ENCODE measurements around the gene MACO1.
"Not testable (repeated sequence)": the region's sequence is repeated elsewhere in the genome, so short reads cannot be mapped to it uniquely, and the experiment has no call there.

Gene MACO1

DNA sequence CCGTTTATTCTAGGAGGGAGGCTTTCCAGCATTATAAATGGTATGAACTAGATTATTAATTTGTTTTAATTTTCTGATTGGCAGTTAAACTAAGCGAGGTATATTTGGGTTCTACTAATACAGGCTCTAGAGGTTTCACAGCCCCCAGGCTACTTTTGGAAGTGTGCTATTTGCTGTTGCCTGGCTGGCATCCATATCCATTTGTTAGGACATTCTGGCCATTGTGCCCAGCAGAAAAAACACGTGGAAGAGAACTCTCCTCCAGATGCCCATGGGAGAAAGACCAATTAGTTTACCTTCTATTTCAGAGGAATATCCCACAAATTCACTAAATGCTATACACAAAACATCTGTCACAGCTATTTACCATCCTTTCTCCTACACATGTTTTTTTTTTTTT lies 29.3 kb downstream of the MACO1 start:
- DNase-seq = no peak

DNA sequence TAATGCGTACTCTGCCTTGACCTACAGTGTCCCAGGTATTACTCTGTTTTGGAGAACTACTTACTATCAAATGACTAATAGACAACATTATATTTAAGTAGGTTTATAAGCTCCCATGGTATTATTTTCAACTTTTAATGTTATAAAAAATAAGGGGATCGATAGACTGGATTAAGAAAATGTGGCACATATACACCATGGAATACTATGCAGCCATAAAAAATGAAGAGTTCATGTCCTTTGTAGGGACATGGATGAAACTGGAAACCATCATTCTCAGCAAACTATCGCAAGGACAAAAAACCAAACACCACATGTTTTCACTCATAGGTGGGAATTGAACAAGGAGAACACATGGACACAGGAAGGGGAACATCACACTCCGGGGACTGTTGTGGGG lies 30.1 kb downstream of the MACO1 start:
- DNase-seq = not testable (repeated sequence)

DNA sequence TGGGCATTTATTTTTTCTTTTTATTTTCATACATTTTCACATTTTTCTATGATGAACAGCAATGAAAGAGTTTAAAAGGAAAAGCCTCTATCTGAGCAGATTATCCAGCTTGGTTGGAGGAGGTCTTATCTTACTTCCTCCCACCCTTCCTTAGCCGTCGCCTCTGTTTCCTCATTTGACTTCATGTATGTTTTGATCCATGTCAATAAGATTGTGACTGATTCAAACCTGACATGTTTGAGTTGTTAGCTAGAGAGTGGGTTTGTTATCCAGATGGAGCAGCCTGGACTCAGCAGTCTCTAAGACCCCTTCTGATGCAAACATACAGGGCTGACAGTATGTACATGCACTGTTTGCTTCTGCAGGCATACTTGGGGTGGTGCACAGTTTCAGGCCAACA lies 31.2 kb downstream of the MACO1 start:
- DNase-seq = no peak

DNA sequence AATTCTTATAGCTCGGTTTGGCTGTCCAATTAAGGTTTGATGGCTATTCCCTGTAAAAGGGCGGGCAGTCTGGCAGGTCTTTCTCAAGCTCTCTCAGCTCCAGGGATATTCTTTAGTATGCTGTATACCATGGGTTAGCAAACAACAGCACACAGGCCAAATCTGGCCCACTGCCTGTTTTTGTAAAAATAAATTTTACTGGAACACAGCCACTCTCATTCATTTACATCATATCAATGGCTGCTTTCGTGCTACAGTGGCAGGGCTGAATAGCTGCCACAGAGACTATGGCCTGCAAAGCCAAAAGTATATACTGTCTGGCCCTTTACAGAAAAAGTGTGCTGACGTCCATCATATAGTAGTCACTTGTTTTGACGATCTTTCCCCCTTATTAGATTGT lies 32.0 kb downstream of the MACO1 start:
- no peak for DNase-seq

DNA sequence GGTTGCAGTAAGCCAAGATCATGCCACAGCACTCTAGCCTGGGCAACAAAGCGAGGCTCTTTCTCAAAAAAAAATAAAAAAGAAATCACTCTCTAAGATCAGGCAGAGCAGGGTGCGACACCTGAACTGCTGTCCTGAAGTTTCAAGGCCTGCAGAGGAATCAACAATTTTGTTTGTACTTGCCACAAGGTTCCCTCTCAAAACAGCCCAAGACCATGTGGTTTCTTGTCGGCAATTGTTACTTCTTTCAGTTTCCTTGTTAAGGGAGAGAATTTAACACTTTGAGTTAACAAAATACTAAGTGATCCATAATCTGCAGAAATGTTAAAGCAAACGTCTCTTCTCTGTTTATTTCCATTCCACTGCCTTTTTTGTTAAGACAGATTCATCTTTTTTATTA lies 36.5 kb downstream of the MACO1 start:
- no peak for DNase-seq

DNA sequence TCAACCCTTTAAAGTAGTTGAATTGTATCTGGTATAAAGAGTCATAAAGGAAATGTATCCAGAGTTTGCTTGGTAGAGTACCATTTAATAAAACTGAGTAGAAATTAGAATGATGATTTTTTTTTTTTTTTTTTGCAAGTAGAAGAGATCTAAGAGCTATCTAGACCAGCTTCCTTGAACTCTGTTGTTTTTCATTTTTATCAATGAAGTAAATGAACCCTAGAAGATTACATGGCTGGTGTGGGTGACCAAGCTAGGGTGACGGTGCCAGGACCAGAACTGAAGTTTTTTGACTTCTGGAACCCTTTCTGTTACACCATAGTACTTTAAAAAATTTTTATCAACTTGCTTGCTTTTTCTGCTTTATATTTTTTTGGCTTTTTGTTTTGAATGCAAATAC lies 36.9 kb downstream of the MACO1 start:
- DNase-seq = no peak

DNA sequence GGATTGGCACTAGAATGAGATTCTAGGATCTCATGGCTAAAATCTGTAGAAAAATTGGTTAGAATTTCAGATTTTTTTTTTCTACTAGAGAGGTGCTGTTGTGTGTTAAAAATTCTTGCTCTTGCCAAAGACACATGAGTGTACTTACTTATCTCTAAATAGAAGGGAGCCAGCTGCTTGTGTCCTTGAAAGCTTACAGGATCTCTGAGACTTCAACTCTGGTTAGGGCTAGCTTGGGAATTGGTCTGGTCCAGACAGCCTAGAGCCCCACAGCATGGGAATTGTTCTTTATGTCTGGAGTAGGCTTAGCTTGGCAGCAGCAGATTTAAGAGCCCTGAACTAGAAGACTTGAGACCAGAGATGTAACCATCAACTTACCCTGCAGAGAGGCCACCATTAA lies 37.3 kb downstream of the MACO1 start:
- no peak for DNase-seq

DNA sequence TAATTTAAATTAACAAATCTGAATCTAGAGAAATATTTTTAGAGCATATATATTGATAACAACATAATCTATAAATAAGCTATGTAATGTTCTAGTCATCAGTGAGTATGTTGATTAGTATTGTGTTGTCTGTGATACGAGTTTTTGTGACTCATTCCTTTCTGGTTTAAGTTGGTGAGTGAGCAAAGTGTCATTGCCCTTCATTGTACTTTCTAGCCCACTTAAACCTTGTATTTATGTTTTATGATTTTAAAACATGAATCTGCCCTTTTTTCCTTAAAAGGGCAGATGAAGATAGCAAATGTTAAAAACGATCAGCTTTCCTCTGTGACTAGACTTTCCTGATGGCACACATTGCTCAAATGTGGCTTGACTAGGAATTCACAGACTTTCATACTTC lies 38.5 kb downstream of the MACO1 start:
- no peak for DNase-seq

DNA sequence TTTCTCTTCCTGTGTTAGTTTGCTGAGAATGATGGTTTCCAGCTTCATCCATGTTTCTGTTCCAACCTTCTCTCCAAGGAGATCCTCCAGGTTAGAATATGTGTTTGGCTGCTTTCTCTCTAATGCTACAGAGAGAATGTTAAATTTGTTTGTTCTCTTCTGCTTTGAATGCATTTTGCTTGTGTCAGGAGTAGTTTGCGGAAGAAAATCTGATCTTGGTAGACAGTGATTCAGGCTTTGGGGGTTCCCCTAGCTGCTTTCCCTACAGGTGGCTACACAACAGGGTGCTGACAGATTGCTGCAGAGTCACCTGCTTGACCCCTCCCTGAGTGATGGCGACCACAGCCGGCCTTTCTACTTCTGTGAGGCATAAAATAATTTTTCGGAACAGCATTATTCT lies 41.8 kb downstream of the MACO1 start:
- DNase-seq = no peak

DNA sequence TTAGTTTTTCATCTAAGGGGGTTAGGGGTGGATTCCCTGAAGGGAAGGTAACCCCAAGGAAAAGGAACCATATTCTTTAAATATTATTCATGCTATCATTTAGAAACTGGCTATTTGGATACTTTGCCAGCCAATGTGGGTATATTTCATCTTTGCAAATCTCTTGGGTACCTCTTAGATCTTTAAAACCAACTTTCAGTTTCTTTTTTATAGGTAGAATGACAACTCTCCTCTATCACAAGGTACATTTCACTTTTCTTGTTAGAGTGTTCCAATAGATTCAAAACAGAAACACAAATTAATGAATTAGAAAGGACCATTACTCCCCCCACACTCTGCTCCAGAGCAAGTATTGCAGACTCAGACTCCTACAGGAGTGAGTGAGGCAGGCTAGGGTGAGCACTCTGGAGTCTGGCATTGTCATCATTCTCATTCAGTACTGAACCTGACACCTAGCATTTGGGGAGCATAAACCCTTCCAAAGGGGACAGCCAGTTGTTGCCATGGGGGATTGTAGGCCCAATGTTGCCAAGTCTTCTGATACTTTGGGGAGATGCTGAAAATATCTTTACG lies 43.0 kb downstream of the MACO1 start:
- DNase-seq = no peak

DNA sequence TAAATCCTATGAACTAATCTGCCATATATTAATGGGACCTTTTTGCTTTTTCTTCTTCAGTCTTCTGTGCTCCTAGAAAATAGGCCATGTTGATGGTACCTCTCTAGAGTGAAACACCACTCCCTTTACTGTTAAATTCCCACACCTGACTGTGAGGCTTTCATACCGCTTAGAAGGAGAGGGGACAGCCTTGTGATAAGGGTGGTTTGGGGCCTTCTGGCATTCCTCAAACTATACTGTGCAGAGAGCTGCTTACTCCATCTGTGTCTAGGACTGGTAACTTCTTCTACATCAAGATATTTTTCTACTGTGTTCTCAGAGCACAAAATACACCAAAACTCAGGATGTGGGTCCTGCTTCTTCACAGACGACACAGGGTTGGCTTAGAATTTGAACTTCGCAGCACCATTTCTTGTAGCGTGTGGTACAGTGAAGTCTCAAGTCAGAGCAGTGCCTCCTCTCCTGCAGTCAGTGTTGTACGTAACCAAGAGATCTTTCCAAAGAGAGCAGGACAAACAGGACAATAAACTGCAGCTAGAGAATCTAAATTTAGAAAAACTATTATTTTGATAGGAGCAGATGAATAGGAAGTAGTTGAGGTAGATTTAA lies 43.8 kb downstream of the MACO1 start:
- no peak for DNase-seq

DNA sequence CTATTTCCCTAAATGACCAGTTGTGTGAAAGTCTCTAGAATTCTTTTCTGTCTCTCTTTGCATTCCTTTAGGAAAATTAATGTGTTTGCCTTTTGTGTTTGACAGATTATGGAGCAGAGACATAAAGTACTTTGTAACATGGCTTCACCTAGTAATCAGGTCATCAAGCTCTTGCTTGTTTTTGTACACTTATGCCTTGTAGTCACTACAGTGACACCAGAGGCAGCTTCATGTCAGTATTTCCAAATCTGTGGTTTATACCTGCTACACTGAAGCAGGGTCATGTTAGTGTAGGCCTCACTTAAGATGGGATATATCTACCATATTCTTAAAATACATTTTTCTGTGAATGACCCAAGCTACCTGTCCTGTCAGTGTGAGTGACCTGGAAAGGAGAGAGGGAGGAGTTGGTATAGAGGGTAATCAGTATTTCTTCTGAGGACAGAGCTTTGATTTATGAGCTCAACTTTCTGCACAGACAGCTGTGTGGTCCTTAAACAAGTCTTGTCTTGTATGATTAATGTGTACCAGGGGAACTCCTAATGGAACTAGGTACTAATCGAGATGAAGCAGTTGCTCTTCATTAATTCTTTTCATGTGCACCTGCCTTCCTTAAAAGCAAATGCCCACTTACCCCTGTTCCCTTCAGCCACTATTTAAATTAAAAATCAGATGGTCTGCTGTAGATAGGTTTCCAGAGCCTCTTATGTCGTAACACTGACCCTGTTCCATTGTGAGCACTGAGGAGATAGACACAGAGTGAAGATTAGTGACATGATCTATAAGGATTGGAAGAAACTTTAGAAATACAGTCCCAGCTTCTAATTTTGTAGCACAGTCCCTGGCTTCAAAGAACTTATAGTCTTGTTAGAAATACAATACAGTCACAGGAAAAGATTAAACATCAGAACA lies 45.7 kb downstream of the MACO1 start:
- no peak for DNase-seq

DNA sequence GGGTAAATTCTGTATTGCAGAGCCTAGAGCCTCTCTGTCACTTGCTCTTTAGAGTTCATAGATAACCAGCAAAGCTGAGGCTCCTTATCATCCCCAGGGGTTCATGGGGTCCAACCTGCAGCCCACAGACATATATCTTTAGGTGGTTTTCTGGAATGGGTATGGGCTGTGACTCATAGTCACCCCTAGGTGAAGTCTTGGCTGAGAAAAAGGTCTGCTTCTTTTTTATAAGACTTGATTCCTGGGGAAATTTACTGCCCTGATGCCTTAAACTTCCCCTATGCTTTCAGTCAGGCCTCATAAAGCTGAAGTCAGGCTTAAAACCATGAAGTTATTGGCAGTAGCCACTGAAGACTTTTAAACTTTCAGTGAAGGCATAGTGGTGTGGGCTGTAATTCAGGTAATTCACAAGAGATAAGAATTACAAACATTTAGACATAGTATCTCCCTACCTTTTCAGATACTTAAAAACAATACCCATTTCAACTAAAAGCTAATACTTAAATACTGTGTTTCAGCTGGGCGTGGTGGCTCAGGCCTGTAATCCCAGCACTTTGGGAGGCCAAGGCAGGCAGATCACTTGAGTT lies 46.8 kb downstream of the MACO1 start:
- no peak for DNase-seq

DNA sequence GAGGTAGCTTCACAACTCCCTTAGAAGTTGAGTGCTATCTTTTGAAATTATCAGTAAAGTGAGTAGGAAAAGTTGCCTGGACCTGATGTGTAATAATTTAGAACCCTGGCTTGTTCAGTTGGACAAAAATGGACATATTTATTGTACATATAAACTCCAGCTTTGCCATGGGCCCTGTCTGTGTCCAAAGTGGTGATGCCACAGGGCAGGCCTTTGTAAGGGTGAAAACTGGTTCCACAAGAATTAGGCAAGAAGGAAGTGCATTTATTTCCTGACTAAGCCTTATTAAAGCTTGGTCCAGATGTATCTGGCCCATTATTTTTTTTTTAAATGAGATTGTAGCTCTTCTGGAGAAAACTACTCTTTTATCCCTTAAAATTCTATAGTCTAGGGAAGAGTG lies 47.9 kb downstream of the MACO1 start:
- DNase-seq = no peak

DNA sequence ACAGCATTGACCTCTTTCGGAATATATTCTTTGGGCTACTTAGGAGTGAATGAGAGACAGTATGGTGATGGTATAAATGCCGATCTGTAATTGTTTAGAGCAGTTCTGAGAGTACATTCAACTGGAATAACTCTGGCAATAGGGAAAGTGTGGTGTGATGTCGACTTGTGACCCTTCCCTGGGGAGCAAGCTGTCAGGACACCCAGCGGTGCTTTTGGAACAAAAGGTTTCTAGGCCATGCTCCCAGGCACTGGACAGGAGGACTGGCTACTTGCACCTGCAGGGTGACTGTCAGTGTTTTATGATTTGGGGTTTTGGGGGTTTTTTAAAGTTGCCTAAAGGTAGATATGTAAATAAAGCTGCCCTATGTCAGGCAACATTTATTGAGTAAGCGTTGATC lies 50.9 kb downstream of the MACO1 start:
- no peak for DNase-seq

DNA sequence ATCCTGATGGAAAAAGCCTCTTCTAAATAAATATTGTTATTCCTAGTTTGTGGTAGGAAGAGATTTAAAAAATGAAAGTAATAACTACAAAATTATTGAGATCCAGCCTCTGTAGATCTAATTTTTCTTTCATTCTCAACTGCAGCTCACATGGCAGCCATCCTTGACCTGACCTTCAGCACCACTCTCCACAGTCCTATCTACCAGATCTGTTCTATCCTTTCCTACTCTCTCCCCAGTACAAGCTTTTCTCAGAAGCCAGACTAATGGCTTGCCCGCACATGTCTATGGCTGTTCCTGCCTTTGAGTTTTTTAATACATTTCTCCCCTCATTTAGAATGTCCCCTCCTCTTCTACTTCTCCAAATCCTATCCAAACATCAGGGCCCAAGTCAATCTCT lies 51.5 kb downstream of the MACO1 start:
- DNase-seq = no peak

DNA sequence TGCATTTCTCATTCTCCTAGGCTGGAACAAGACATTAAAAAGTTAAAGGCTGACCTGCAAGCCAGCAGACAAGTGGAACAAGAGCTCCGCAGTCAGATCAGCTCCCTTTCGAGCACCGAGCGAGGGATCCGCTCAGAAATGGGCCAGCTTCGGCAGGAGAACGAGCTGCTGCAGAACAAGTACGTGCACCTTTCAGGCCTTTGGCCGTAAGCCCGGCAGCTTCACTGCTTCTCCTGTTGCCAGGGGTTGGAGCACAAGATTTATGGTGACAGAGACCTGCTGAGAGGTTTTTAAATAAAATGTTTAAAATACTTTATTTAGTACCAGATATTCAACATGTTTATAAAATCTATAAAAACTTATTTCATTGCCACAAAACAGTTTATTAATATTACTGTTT lies 53.4 kb downstream of the MACO1 start:
- no peak for DNase-seq

DNA sequence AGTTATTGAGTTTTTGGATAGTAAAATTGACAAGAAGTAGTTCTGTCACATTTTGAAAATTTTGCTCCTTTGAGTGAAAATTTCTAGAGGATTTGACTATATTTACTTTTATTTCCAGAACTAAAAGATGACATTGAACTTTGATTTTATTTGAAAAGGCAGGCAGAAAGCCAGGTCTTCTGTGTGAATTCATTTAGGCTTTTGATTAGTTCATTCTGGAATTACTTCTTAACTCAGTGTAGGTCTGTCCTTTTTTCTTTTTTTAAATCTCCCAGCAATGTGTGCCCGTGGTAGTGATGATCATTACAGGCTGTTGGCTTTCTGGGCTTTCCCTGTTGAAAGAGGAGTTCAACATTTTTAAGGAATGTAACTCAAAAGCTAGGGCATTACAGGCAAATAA lies 53.8 kb downstream of the MACO1 start:
- no peak for DNase-seq

DNA sequence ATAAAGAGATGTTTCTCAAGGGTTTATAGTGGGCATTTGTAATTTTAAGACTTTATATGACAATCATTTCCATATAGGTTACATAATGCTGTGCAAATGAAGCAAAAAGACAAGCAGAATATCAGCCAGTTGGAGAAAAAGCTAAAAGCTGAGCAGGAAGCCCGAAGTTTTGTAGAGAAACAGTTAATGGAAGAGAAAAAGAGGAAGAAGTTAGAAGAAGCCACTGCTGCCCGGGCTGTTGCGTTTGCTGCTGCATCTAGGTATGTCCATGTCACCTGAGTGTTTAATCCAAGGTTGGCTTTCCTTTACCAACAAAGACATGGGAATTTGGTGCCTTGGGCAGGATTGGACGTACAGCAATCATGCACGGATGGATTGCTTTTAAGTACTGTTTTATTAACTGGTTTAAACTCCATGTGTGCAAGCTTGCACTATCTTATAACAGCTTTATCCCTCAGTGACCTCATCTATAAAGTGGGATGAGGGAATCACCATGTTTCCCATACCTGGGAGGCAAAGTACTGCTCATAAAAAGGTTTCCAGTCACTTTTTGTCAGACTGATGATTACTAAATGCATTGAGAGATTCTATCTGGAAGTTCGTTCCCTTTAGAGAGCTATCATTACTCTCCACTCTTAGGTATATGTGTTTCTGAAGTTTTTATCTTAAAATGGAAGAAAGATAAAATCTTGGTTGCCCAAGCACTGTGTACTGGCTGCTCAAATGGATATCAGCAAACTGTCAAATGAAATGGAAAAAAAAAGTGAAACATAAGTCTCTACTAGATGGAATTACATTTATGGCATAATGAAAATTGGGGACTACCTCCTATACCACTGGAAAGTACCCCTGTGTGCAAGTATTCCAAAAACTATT lies 55.1 kb downstream of the MACO1 start:
- DNase-seq = no peak

DNA sequence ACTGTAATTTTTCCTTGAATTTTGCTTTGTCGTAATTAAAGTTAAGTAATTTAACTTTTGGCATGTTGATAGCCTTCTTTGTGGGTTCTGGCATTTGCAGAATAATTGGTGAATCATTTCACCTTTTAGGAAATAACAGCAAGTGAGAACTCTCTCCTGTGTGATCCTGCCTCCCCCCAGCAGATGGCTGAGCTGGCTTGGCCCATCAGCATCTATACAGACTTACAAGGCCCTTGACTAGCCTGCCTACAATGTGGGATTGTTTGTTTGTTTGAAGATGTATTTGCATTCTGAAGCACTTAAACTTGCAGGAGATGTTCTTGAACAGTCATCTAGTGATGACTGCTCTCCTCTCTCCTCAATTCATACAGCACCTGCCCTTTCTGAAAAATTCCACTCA lies 55.9 kb downstream of the MACO1 start:
- DNase-seq = no peak

DNA sequence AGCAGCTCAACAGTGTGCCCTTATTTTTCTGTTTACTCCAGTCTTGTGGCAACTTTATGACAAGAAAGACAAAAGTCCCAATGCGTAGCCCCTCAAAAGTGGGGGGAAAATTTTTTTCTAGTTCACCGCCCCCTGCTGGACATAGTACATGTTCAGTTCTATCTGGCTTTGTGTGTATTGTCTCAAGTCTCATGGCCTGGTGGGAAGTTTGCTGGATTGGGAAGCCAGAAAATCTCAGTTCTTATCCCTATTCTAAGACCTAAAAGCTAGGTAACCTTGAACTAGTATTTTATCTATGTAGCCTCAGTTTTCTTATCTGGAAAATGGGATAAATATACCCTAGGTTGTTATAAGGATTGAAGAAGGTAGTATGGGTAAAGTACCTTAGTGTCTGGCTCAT lies 56.9 kb downstream of the MACO1 start:
- DNase-seq = no peak

DNA sequence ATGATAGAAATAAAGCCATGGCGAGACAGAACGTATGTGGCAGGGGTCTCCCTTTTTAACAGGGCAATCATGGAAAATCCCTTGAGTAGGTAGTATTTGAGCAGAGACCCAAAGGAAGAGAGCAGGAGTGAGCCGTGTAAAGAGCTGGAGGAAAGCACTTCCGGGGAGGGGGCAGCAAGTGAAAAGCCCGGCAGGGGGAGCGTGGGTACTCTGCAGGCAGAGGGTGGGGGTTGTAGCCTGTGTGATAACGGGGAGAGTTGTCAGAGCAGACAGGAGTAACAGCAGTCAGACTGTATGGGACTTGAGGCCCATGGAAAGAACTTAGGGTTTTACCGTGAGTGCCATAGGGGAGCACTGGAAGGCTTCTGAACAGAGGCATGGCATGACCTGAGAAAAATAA lies 61.6 kb downstream of the MACO1 start:
- DNase-seq = no peak

DNA sequence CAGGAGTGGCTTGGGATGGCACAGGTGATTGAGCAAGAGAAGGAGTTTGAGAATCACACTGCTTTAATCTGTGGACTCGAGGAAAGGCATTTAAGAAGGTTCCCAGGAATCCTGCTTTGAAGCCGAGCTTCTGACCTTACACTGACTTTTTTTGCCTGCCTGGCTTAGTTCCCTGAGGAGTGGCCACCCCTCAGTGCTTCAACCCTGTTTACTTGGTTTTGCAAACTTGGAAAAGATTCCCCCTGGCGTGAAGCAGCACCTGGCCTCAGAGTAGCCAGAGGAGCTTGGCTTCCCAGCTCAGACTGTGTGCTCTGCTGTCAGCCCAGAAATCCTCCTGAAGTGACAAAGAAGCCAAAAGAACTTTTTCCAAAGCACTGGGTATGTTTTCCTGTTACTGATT lies 64.3 kb downstream of the MACO1 start:
- no peak for DNase-seq

Data from CD4-positive, alpha-beta T cell treated with Interferon gamma for 1 hour (primary cell).